HFFc6 (cell line): ENCODE results near the gene ORAI2. TPM values are rescaled to one million over a fixed set of nuclear protein-coding genes. Genes with fewer than 3 reads are reported as not detected.

Experiments
- DNase-seq: peaks from one replicate; pipeline ENCODE4 v3.0.0-alpha.2; 2018
- H3K27ac Mint-ChIP-seq: 2 replicates; pipeline ENCODE4 v1.8.0; 2020; ENCODE audit warnings: mild to moderate bottlenecking, mixed read lengths
- H3K27me3 Mint-ChIP-seq: 2 replicates; pipeline ENCODE4 v1.8.0; 2021; ENCODE audit warnings: mild to moderate bottlenecking, moderate library complexity, mixed read lengths; ENCODE audit not compliant: insufficient read depth
- H3K36me3 Mint-ChIP-seq: 2 replicates; pipeline ENCODE4 v1.8.0; 2021; ENCODE audit warnings: low read depth, mixed read lengths
- H3K4me1 Mint-ChIP-seq: 2 replicates; pipeline ENCODE4 v1.8.0; 2020; ENCODE audit warnings: low read depth, mixed read lengths
- H3K4me3 Mint-ChIP-seq: 2 replicates; pipeline ENCODE4 v1.8.0; 2020; ENCODE audit warnings: mild to moderate bottlenecking, moderate library complexity, mixed read lengths
- H3K9me3 Mint-ChIP-seq: 2 replicates; pipeline ENCODE4 v1.8.0; 2020; ENCODE audit warnings: mild to moderate bottlenecking, mixed read lengths
- total RNA-seq, 6 experiments: library from RNA; stranded (reverse); fragmentation: NEBNext Ultra II Directional; extraction: Animal tissue kit (Norgen Biotek cat#: 25700); gene quantifications; 2 replicates in 1 of 6; 3 replicates in 5 of 6; pipeline ENCODE4 v1.2.3, GENCODE V29; 2021
- TF ChIP-seq, protein P1 (sequence below): fragments of 200-600 bp; sonication (generic); IDR thresholded peaks from 2 replicates; pipeline ENCODE4 v1.5.0; 2021; ENCODE audit warnings: antibody characterized with exemption, mild to moderate bottlenecking

ORAI2 gene
- total RNA-seq, 6 experiments from 2014 or later = 49.4 to 72.5 (median 54.9) TPM

DNA sequence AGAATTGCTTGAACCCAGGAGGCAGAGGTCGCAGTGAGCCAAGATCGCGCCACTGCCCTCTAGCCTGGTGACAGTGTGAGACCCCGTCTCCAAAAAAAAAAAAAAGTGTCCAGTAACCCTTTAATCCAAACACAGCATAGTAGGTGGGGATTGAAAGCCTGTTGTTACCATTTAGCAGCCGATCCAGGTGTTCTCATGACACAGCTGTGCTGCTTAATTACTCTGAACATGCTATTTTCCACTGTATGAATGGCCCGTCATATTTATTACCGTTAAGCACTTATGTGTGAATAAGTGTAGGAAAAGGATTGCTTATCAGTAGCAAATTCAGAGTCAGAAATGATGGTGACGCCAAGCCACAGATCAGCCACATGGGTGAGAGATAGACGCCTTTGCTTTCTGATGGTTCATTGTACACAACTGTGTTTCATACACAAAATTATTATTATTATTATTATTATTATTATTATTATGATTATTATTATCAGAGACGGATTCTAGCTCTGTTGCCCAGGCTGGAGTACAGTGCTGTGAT is 11.6 kb upstream of the ORAI2 start:
- DNase-seq = no peak
- Mint-ChIP-seq H3K36me3 (peaks cover 20% of the 10 kb centered on the region), H3K4me1 (no peaks in the 10 kb centered on the region), H3K4me3 (no peak overlapping the region), H3K27me3 (peaks cover 3% of the 10 kb centered on the region), H3K9me3 (no peaks in the 10 kb centered on the region), H3K27ac (no peak overlapping the region)
- TF ChIP-seq, protein P1, sequence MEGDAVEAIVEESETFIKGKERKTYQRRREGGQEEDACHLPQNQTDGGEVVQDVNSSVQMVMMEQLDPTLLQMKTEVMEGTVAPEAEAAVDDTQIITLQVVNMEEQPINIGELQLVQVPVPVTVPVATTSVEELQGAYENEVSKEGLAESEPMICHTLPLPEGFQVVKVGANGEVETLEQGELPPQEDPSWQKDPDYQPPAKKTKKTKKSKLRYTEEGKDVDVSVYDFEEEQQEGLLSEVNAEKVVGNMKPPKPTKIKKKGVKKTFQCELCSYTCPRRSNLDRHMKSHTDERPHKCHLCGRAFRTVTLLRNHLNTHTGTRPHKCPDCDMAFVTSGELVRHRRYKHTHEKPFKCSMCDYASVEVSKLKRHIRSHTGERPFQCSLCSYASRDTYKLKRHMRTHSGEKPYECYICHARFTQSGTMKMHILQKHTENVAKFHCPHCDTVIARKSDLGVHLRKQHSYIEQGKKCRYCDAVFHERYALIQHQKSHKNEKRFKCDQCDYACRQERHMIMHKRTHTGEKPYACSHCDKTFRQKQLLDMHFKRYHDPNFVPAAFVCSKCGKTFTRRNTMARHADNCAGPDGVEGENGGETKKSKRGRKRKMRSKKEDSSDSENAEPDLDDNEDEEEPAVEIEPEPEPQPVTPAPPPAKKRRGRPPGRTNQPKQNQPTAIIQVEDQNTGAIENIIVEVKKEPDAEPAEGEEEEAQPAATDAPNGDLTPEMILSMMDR = no peak

DNA sequence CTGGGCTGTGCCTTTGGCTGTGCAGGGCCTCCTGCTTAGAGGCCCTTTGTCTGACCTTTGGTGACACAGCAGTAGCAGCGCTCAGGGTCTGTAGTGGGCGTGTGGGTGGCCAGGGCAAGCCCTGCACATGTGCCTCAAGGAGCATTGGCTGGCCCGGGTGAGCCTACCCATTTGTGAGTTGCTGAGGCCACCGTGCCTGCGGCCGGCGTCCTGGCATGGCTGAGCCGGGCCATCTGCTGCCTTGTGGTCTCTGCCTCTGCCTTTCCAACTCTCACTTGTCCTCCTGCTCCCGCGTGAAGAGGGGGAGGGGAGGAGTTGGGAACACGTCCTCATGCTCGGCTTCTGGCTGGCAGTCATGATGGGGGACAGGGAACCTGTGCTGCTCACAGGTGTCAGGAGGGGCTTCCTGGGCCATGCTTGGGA is 9.2 kb upstream of the ORAI2 start:
- no peaks in the 10 kb centered on the region for H3K4me1 Mint-ChIP-seq
- DNase-seq = no peak
- peaks cover 16% of the 10 kb centered on the region for H3K36me3 Mint-ChIP-seq
- no peak overlapping the region for H3K4me3 Mint-ChIP-seq
- peaks cover 3% of the 10 kb centered on the region for H3K27me3 Mint-ChIP-seq
- TF ChIP-seq, protein P1 = no peak
- H3K27ac Mint-ChIP-seq = no peak overlapping the region
- H3K9me3 Mint-ChIP-seq = no peaks in the 10 kb centered on the region

DNA sequence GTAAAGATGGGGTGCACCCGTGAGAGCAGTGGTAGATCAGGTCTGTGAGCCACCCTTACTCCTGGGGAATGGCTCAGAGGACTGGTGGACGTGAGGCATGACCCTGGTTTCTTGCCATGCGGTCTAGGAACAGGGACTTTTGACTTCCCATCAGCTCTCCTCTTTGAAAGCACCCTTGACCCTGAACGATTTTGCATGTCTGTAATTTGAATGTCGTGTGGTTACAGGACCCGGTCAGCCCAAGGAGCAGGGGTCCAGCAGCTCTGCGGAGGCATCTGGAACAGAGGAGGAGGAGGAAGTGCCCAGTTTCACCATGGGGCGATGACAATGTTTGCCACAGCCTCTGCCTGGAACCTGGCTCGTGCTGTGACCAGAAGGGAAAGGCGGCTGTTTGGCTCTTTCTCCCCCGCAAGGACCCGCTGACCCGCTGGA is 8.6 kb upstream of the ORAI2 start:
- H3K27me3 Mint-ChIP-seq = peaks cover 3% of the 10 kb centered on the region
- H3K36me3 Mint-ChIP-seq = peaks cover 16% of the 10 kb centered on the region
- H3K9me3 Mint-ChIP-seq = no peaks in the 10 kb centered on the region
- TF ChIP-seq, protein P1 = no peak
- H3K4me3 Mint-ChIP-seq = no peak overlapping the region
- no peak for DNase-seq
- H3K4me1 Mint-ChIP-seq = no peaks in the 10 kb centered on the region
- no peak overlapping the region for H3K27ac Mint-ChIP-seq

DNA sequence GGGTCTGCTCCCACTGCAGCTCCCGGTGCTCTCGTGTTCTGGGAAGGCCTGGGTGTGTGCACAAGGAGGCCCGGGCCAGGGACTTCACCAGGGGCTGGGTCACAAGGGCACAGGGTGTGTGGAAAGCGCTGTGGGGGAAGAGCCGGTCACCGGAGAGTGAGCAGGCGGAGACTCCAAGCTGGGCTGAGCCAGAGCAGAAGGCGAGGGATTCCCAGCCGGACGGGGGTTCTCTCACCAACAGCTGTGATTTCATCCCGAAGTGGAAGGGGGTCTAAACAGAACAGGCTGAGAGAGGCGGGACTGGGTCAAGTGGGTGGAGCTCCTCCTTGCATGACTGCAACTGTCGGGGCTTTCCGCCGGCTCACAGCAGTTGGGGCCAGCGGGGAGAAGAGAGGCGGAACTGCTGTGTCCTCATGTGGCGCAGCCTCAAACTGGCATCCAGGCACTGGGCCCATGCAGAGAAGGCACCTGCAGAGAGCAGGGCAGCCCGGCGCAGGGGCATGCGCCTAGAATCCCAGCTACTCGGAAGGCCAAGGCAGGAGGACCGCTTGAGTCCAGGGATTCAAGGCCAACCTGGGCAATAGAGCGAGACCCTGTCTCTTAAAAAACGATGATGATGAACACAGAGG is 7.6 kb upstream of the ORAI2 start:
- peaks cover 1% of the 10 kb centered on the region for H3K27me3 Mint-ChIP-seq
- no peak overlapping the region for H3K27ac Mint-ChIP-seq
- no peaks in the 10 kb centered on the region for H3K9me3 Mint-ChIP-seq
- DNase-seq = no peak
- H3K4me3 Mint-ChIP-seq = no peak overlapping the region
- peaks cover 12% of the 10 kb centered on the region for H3K36me3 Mint-ChIP-seq
- H3K4me1 Mint-ChIP-seq = no peaks in the 10 kb centered on the region
- TF ChIP-seq, protein P1 = no peak

DNA sequence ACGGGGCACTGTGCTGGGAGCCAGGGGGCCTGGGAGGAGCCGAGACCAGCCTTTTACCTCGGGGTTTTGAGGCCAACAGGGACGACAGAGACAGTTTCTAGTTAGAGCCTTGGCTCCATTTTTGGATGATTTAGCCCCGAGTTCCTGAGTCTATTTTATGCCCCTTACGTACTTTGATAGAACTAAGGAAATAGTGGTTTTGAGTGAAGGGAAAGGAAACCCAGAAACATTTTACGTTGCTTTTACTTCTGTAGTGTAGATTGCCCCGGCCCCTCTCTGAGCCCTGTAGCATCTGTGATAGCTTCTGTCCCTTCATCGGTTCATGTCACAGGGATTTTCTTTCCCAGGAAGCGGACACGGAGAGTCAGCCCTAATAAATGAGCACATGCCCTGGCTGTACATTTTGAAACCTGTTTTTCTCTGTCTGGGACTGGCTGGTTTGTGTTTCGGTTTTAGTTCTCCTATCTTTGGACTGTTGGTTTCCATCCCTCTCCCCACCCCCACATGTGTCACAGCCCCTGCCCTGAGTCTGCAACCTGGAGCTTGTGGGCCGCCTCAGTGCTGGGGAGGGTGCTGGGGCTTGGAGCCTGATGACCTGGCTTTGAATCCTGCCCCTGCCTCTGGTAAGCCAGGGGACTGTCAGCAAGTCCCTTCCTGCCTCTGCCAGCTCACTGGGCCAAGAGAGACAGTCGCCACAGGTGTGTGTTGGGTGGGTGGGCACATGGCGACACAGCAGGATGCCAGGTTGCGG is 6.9 kb upstream of the ORAI2 start:
- Mint-ChIP-seq H3K36me3 (peaks cover 8% of the 10 kb centered on the region; the same call in 1 of the 2 replicates), H3K27me3 (peaks cover 1% of the 10 kb centered on the region), H3K4me3 (no peak overlapping the region), H3K4me1 (no peaks in the 10 kb centered on the region; the same call in 1 of the 2 replicates), H3K9me3 (no peaks in the 10 kb centered on the region), H3K27ac (no peak overlapping the region)
- TF ChIP-seq, protein P1 = no peak
- no peak for DNase-seq
